ENCODE measurements around the gene MAJIN. TPM values are rescaled to one million over a fixed set of nuclear protein-coding genes. Genes with fewer than 3 reads are reported as not detected.
A peak's percentile ranks its signal among the peaks of the same experiment; 100 is the strongest.

The MAJIN gene
- total RNA-seq, 4 donors from 2014 or later = not detected

GRCh38 chr11:64915376-64915887 is 56.5 kb downstream of the MAJIN start:
- H3K4me1 ChIP-seq = peaks cover 24 to 27% of the 10 kb centered on the region in 2 donors
- DNase-seq (no peak), ATAC-seq (no peak)
- no peaks in the 10 kb centered on the region for H3K9me3 ChIP-seq
- in situ Hi-C loops (cut with MboI; ENCODE audit: low sequenced_read_pairs in 4 of 4) (loop anchor here in 1 of 4 donors (5.0 kb wide), 1 partner anchor 112 kb away; the partner anchor contains the start of gene SNX15), intact Hi-C loops (cut with DNase I; ENCODE audit: low total_unique reads) (loop anchor here (5.0 kb wide), 2 partner anchors 97 to 182 kb away; partner anchors contain the start of genes ARL2 and VPS51)
- H3K4me3 ChIP-seq = peak overlapping the region; percentile 80 to 91 (median 90)
- H3K36me3 ChIP-seq = peaks cover 0 to 41% of the 10 kb centered on the region in 2 donors
- H3K27me3 ChIP-seq = no peaks in the 10 kb centered on the region
- H3K27ac ChIP-seq = peak overlapping the region; percentile 81 to 87 (median 84)
- TF ChIP-seq POLR2A (IDR thresholded peaks at IDR 0.05) = no peak
- TF ChIP-seq, protein P1, sequence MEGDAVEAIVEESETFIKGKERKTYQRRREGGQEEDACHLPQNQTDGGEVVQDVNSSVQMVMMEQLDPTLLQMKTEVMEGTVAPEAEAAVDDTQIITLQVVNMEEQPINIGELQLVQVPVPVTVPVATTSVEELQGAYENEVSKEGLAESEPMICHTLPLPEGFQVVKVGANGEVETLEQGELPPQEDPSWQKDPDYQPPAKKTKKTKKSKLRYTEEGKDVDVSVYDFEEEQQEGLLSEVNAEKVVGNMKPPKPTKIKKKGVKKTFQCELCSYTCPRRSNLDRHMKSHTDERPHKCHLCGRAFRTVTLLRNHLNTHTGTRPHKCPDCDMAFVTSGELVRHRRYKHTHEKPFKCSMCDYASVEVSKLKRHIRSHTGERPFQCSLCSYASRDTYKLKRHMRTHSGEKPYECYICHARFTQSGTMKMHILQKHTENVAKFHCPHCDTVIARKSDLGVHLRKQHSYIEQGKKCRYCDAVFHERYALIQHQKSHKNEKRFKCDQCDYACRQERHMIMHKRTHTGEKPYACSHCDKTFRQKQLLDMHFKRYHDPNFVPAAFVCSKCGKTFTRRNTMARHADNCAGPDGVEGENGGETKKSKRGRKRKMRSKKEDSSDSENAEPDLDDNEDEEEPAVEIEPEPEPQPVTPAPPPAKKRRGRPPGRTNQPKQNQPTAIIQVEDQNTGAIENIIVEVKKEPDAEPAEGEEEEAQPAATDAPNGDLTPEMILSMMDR (IDR thresholded peaks at IDR 0.05 in 4 of 5, conservative IDR thresholded peaks at IDR 0.05 in 1 of 5) = no peak

- intact Hi-C loops (cut with DNase I; ENCODE audit: low total_unique reads) (no loop called here), in situ Hi-C loops (cut with MboI; ENCODE audit: low sequenced_read_pairs in 4 of 4) (no loop called here)
- peaks cover 0 to 54% of the 10 kb centered on the region in 2 donors for H3K36me3 ChIP-seq
- H3K4me3 ChIP-seq = no peak overlapping the region
- DNase-seq = no peak
- H3K9me3 ChIP-seq = no peaks in the 10 kb centered on the region
- peaks cover 24 to 27% of the 10 kb centered on the region in 2 donors for H3K4me1 ChIP-seq
- TF ChIP-seq, protein P1 (IDR thresholded peaks at IDR 0.05 in 4 of 5, conservative IDR thresholded peaks at IDR 0.05 in 1 of 5) = no peak
- TF ChIP-seq POLR2A (IDR thresholded peaks at IDR 0.05) = no peak
- H3K27me3 ChIP-seq = no peaks in the 10 kb centered on the region
- no peak overlapping the region for H3K27ac ChIP-seq
- no peak for ATAC-seq
These were observed 57.8 kb downstream of the MAJIN start for GRCh38 chr11:64914123-64914522.

GRCh38 chr11:64913171-64913727 is 58.7 kb downstream of the MAJIN start:
- DNase-seq (no peak), ATAC-seq (no peak)
- Histone ChIP-seq H3K27ac (no peak overlapping the region), H3K36me3 (peaks cover 0 to 63% of the 10 kb centered on the region in 2 donors), H3K4me3 (no peak overlapping the region), H3K9me3 (no peaks in the 10 kb centered on the region), H3K4me1 (peaks cover 19 to 20% of the 10 kb centered on the region in 2 donors), H3K27me3 (no peaks in the 10 kb centered on the region)
- in situ Hi-C loops (cut with MboI; ENCODE audit: low sequenced_read_pairs in 4 of 4) = no loop called here
- intact Hi-C loops (cut with DNase I; ENCODE audit: low total_unique reads) = no loop called here
- TF ChIP-seq POLR2A (IDR thresholded peaks at IDR 0.05) = no peak
- TF ChIP-seq, protein P1 (IDR thresholded peaks at IDR 0.05 in 4 of 5, conservative IDR thresholded peaks at IDR 0.05 in 1 of 5) = no peak

- Histone ChIP-seq H3K9me3 (no peaks in the 10 kb centered on the region), H3K36me3 (peaks cover 0 to 78% of the 10 kb centered on the region in 2 donors), H3K4me3 (no peak overlapping the region), H3K27ac (no peak overlapping the region), H3K4me1 (peaks cover 12 to 14% of the 10 kb centered on the region in 2 donors), H3K27me3 (no peaks in the 10 kb centered on the region)
- TF ChIP-seq POLR2A (IDR thresholded peaks at IDR 0.05) = no peak
- TF ChIP-seq, protein P1 (IDR thresholded peaks at IDR 0.05 in 4 of 5, conservative IDR thresholded peaks at IDR 0.05 in 1 of 5) = no peak
- DNase-seq = no peak
- in situ Hi-C loops (cut with MboI; ENCODE audit: low sequenced_read_pairs in 4 of 4) = no loop called here
- intact Hi-C loops (cut with DNase I; ENCODE audit: low total_unique reads) = no loop called here
- no peak for ATAC-seq
These were observed 60.2 kb downstream of the MAJIN start for GRCh38 chr11:64911689-64912088.
